HG03378 (cell line): ENCODE measurements around the gene PDLIM7.
"Not testable (repeated sequence)": the region's sequence is repeated elsewhere in the genome, so short reads cannot be mapped to it uniquely, and the experiment has no call there.

Experiments
- ATAC-seq: cut with Tn5 transposase; IDR thresholded peaks from one replicate; pipeline ENCODE4 v1.9.1; 2021; ENCODE audit warnings: mild to moderate bottlenecking, moderate library complexity; ENCODE audit not compliant: unreplicated experiment

PDLIM7 gene

DNA sequence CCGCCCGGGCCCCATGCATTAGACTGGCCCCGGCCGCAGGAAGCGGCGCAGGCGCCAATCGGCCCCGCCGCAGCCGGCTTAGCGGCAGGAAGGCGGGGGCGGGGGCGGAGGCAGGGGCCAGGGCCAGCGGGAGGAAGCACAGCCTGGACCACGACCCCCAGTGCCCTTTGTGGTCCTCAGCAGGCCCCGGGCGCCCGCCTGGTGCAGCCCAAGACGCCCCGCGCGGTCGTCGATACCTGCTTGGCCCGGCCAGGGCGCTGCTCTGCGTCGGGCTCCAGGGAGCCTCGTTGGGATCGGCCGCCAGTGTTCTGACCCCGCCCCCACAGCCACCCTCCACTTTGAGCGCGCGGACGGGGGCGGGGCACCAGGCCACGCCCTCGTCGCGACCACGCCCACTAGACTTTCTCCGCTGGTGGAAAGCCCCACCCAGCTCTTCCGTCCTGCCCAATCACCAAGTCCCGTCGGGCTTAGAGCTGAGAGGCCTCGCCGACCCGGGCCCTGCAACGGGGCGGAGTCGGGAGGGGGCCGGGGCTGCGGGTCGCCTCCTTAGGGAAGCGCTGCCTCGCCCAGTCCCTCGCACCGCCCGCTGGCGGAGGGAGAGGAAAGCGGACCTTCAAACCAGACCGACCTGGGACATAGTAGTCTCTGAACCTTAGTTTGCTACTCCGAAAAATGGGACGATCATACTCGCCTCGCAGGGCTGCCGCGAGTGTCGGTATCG, at the start of gene PDLIM7:
Gene PDLIM7 (minus strand): TSS at position 313 of the 721 bp plus-strand sequence. CDS start 1,092 bp downstream, outside the sequence.
- ATAC-seq: peak; percentile 63

- ATAC-seq: no peak
Observed at GRCh38 chr5:177546258-177546741, 48.9 kb upstream of the PDLIM7 start.

DNA sequence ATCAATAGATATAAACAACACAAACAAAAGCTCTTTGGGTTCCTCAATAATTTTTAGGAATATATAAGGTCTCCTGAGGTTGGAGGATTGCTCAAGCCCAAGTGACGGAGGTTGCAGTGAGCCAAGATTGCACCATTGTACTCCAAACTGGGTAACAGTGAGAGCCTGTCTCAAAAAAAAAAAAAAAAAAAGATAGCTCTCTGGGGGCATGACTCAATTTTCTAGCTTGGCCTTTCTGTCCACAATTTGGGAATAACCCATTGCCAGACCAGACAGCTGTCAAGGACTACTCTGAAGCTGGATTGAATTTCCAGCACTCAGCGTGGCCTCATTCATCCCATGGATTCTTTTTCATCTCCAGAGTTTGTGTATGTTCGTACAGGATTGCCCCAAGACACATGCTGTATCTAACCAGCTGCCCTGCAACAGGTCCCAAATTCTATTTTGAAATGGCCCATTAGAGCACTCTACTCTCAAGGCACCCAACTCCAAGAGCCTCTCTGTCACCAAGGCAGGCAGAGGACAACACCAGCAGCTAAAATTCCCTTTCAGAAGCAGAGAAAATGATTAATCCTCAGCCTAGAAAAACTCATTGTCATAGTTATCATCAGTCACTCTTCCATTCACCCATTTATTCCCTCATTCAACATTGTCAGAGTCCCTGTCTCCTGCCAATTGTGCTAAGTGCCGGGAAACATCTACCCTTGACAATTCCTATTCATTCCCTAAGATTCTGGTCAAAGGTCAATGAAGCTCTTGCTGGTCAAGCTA, 48.3 kb upstream of the PDLIM7 start:
- no peak for ATAC-seq

- ATAC-seq: no peak
Observed at GRCh38 chr5:177542816-177543465, 45.5 kb upstream of the PDLIM7 start.

DNA sequence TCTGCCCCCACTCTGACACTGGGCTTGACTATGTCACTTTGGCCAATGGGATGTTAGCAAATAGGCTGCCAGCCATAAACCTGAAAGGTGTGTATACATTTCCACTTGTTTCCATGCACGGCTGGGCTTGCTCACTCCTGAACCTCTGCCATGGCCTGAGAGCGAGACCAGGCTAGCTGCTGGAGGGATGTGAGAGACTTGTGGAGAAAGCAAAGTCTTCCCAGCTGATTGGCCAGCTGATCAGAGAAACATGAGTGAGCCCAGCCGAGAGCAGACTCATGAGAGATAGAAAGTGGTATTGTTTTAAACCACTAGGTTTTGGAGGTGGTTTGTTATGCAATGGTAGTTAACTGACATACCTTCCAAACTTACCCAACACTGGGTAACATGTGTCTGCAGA, 43.0 kb upstream of the PDLIM7 start:
- no peak for ATAC-seq

- ATAC-seq: no peak
Observed at GRCh38 chr5:177539411-177539810, 42.0 kb upstream of the PDLIM7 start.

GRCh38 chr5:177538876-177539275, 41.5 kb upstream of the PDLIM7 start:
- no peak for ATAC-seq

GRCh38 chr5:177537389-177538361, 40.3 kb upstream of the PDLIM7 start:
- ATAC-seq: no peak

DNA sequence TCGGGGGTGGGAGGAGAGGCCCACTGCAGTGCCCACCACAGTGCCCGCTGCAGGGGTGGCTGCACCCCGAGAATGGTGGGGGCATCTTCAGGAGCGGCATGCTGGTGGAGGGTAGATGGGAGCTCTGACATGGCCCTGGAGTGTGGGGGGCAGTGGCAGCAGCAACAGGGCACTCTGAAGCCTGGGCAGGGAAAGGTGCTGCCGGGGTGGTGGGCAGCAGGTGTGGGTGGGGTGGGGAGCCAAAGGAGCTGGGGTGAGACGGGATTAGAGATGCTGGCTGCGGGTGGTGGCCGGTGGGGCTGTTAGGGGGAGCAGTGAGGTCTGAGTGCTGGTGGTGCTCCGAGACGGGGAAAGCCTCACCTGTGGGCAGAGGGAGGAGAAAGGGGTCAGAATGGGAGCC, 39.0 kb upstream of the PDLIM7 start:
- ATAC-seq: no peak

- ATAC-seq: no peak
Observed at GRCh38 chr5:177535125-177535524, 37.7 kb upstream of the PDLIM7 start.

DNA sequence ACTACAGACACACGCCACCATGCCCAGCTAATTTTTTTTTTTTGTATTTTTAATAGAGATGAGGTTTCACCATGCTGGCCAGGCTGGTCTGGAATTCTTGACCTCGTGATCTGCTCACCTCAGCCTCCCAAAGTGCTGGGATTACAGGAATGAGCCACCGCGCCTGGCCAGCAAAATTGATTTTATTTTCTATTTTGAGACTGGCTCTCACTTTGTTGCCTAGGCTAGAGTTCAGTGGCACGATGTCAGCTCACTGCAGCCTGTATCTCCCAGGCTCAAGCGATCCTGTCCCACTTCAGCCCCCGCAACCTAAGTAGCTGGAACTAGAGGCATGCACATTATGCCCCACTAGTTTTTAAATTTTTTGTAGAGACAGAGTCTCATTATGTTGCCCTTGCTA, 37.0 kb upstream of the PDLIM7 start:
- ATAC-seq: not testable (repeated sequence)

DNA sequence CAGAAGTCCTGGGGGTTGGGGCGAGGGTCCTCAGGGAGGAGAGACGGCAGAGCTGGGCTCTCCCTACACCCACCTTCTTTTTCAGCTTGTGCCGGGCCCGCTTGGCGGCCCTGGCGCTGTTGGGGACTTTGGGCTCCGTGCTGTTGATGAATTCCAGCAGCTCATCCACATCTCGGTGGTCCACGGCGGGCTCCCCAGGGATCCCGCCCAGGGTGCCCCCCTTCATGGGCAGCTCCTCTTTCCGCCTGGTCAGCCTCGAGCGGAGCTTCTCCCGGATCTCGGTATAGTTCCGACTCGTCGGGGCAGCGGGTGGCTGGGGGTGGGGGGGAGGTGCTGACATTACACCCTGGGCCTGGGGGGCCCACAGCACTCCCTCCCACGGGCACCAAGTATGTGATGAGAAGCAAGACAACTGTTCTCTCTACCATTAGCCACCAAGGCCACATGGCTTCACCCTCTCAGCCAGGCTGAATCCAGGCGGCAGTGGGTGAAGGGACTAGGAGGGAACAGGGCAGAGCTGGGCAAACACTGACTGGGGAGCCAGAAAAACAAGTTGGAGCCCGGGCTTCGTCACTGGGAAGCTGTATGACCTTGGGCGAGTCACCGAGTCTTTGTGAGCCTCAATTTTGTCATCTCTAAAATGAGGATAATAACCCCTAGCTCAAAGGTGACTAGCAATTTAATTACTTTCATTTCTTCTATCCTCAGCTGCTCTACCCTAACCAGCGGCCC, 34.0 kb upstream of the PDLIM7 start:
- ATAC-seq: no peak

DNA sequence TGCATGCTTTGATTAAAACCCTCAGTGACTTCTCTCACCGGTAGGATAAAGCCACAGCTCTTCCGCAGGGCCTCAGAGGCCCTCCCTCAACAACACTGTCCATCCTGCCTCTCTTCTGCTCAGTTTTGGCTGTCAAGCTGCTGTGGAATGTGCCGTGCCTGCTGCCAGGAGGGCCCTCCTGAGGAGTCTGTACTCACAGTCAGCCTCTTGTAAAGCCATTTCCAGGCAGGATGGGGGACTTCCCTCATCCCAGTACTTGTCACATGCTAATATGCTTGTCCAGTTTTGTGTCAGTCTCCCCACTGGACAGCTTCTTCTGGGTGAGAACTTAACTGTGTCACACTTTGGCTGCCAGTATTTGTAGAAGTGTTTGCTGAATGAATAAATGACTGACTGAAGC, 33.2 kb upstream of the PDLIM7 start:
- no peak for ATAC-seq

GRCh38 chr5:177529247-177530203, 32.1 kb upstream of the PDLIM7 start:
- no peak for ATAC-seq

GRCh38 chr5:177528631-177529030, 31.2 kb upstream of the PDLIM7 start:
- ATAC-seq: no peak

- no peak for ATAC-seq
Observed at GRCh38 chr5:177527595-177527994, 30.2 kb upstream of the PDLIM7 start.

DNA sequence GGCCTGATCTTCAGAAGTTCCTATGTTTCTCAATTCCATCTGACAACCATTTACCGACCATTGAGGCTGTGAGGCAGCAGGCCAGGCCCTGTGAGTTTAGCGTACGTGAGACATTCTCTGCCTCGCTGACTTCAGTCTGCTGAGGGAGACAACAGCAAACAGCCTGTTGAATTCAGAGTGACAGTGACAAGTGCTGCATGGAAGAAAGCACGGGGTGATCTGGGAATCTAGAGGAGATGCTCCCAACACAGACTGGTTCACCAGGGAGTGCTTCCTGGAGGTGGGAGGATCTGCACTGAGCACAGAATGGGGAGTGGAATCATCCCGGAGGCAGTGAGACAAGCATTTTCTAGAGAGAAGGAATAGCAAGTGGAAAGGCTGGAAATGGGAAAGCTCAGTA, 29.4 kb upstream of the PDLIM7 start:
- ATAC-seq: no peak

DNA sequence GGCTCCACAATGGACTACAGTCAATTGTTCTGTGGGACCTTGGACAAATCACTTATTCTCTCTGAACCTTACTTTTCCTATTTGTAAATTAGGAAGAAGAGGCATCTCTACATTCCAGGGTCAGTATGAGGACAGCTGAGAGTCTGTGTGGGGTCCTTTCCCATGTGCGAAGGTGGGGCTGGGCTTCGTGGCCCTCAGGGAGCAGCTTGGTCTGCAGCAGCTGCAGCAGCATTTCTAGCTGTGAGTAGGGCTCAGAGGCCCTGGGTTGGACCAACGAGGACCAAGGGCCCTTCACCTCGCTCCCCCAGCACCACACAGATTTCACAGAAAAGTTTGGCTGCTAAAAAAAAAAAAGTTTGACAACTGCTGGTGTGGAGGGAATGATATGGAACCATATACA, 28.8 kb upstream of the PDLIM7 start:
- no peak for ATAC-seq
